HG03060 (cell line): ENCODE data around the gene SERF2.
A peak's percentile ranks its signal among the peaks of the same experiment; 100 is the strongest.
"Not testable (repeated sequence)": the region's sequence is repeated elsewhere in the genome, so short reads cannot be mapped to it uniquely, and the experiment has no call there.

Experiments used
- ATAC-seq: cut with Tn5 transposase; IDR thresholded peaks from one replicate; pipeline ENCODE4 v1.9.1; 2021; ENCODE audit warnings: low read depth, moderate number of reproducible peaks; ENCODE audit not compliant: unreplicated experiment

SERF2 gene

GRCh38 chr15:43792761-43793476 lies 799 bp downstream of the SERF2 start:
- no peak for ATAC-seq

- no peak for ATAC-seq
These were observed 1.5 kb downstream of the SERF2 start for GRCh38 chr15:43793647-43794046.

- ATAC-seq, result no peak
These were observed 2.3 kb downstream of the SERF2 start for GRCh38 chr15:43794269-43795037.

GRCh38 chr15:43795197-43795596 lies 3.1 kb downstream of the SERF2 start:
- ATAC-seq, result no peak

GRCh38 chr15:43795997-43796396 lies 3.9 kb downstream of the SERF2 start:
- ATAC-seq, result no peak

- no peak for ATAC-seq
These were observed 4.4 kb downstream of the SERF2 start for GRCh38 chr15:43796566-43796965.

GRCh38 chr15:43799209-43799944 lies 7.3 kb downstream of the SERF2 start:
- ATAC-seq, result no peak

GRCh38 chr15:43799945-43800285 lies 7.8 kb downstream of the SERF2 start, which contains the start of gene SERINC4:
Gene SERINC4 (minus strand): TSS chr15:43800220. CDS start chr15:43799986, 234 bp downstream.
- no peak for ATAC-seq

GRCh38 chr15:43800286-43801141 lies 8.4 kb downstream of the SERF2 start, which contains the start of gene HYPK:
Gene HYPK (plus strand): TSS chr15:43800599. CDS start chr15:43800623, 24 bp downstream.
- peak; percentile 55 for ATAC-seq

GRCh38 chr15:43802676-43803075 lies 10.6 kb downstream of the SERF2 start:
- ATAC-seq, result not testable (repeated sequence)

- ATAC-seq, result no peak
These were observed 16.4 kb downstream of the SERF2 start for GRCh38 chr15:43808435-43808950.

- ATAC-seq, result no peak
These were observed 17.0 kb downstream of the SERF2 start for GRCh38 chr15:43808960-43809678.

- not testable (repeated sequence) for ATAC-seq
These were observed 22.9 kb downstream of the SERF2 start for GRCh38 chr15:43815064-43815463.

GRCh38 chr15:43821505-43821904 lies 29.4 kb downstream of the SERF2 start:
- no peak for ATAC-seq

GRCh38 chr15:43824302-43825246 lies 32.5 kb downstream of the SERF2 start, which contains the start of gene MFAP1:
Gene MFAP1 (minus strand): TSS chr15:43824690. CDS start chr15:43824569, 121 bp downstream.
- peak; percentile 79 for ATAC-seq

- not testable (repeated sequence) for ATAC-seq
These were observed 33.2 kb downstream of the SERF2 start for GRCh38 chr15:43825305-43825704.

- ATAC-seq, result no peak
These were observed 33.9 kb downstream of the SERF2 start for GRCh38 chr15:43826029-43826507.
